ENCODE results near the gene HOMEZ. TPM values are rescaled to one million over a fixed set of nuclear protein-coding genes. Genes with fewer than 3 reads are reported as not detected.

Gene HOMEZ
- total and polyA plus RNA-seq, 10 of the 15 experiments (the other 5 are each of a cell fraction or from before 2014, with no cell fraction given), result 2.6 to 19.3 (median 13.0) TPM

DNA sequence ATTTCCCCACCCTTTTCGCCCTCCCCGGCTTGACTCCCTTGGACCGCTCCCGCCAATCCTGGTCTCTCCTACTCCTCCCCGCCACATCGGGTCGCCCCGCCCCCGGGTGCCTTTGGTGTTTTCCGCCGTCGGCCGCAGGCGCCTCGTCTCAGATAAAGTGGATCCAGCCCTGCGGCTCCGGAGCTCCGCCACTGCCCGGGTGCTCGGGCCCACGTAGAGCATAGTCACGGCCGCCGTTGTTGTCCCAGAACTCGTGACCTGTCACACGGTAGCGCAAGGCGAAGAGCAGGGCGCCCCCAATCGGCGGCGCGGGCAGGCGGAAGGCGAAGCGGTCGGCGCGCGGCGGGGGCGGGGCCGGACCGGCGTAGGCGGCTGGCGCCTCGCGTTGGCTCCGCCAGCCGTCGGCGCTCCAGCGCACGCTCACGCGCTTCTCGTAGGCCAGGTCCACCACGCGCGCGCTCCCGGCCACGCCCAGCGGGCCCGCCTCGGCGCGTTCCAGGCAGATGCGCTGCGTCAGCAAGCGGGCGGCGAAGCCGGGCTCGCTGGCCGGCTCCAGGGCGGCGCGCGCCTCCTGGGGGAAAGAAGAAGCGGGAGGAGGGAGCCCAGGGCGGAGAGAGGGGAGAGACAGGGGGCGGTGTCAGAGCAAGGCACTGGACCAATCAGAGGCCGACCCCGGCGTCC lies 15.5 kb upstream of the HOMEZ start (continued):
- TF ChIP-seq, protein P1, sequence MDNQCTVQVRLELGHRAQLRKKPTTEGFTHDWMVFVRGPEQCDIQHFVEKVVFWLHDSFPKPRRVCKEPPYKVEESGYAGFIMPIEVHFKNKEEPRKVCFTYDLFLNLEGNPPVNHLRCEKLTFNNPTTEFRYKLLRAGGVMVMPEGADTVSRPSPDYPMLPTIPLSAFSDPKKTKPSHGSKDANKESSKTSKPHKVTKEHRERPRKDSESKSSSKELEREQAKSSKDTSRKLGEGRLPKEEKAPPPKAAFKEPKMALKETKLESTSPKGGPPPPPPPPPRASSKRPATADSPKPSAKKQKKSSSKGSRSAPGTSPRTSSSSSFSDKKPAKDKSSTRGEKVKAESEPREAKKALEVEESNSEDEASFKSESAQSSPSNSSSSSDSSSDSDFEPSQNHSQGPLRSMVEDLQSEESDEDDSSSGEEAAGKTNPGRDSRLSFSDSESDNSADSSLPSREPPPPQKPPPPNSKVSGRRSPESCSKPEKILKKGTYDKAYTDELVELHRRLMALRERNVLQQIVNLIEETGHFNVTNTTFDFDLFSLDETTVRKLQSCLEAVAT (IDR thresholded peaks at IDR 0.05), result no peak
- TF ChIP-seq ZNF274 (IDR thresholded peaks at IDR 0.05; ENCODE audit: insufficient read depth, insufficient read length), result no peak
- peak; percentile 88 for TF ChIP-seq SMARCA5 (IDR thresholded peaks at IDR 0.05)
- peak; percentile 88 to 95 for TF ChIP-seq EGR1 (IDR thresholded peaks at IDR 0.05; ENCODE audit: borderline replicate concordance in 1 of 2, low read depth in 2 of 2, low read length in 2 of 2)
- peak; percentile 23 for TF ChIP-seq BCL3 (IDR thresholded peaks at IDR 0.05; ENCODE audit: borderline replicate concordance, insufficient read depth, low read depth, low read length, poor library complexity, severe bottlenecking)
- TF ChIP-seq ZNF207 (IDR thresholded peaks at IDR 0.05; ENCODE audit: borderline replicate concordance), result peak; percentile 93; the same call in 1 of the 2 replicates
- peak; percentile 37; the same call in 1 of the 2 replicates for TF ChIP-seq RFX5 (IDR thresholded peaks at IDR 0.05; ENCODE audit: low read depth, low read length)
- peak; percentile 80 for TF ChIP-seq GATAD2B (conservative IDR thresholded peaks at IDR 0.05; ENCODE audit: low read depth)
- TF ChIP-seq BHLHE40 (IDR thresholded peaks at IDR 0.05; ENCODE audit: borderline replicate concordance in 1 of 2, low read depth in 2 of 2, low read length in 1 of 2), result peak; percentile 83 to 94
- TF ChIP-seq EP300 (IDR thresholded peaks at IDR 0.05; ENCODE audit: borderline replicate concordance in 1 of 2, control insufficient read depth in 1 of 2, low read depth in 2 of 2, low read length in 2 of 2), result peak; percentile 39; a peak in 1 of 4 replicates
- TF ChIP-seq RELA (IDR thresholded peaks at IDR 0.05; ENCODE audit: borderline replicate concordance, partially characterized antibody), result peak; percentile 76
- TF ChIP-seq PAX5 (IDR thresholded peaks at IDR 0.05; ENCODE audit: borderline replicate concordance, low read depth, low read length), result 0 out of 2 replicates have a peak, but pooled peaks have one; percentile 58
- peak; percentile 48 for TF ChIP-seq NR2C1 (IDR thresholded peaks at IDR 0.05)
- TF ChIP-seq, protein P2, sequence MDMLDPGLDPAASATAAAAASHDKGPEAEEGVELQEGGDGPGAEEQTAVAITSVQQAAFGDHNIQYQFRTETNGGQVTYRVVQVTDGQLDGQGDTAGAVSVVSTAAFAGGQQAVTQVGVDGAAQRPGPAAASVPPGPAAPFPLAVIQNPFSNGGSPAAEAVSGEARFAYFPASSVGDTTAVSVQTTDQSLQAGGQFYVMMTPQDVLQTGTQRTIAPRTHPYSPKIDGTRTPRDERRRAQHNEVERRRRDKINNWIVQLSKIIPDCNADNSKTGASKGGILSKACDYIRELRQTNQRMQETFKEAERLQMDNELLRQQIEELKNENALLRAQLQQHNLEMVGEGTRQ (IDR thresholded peaks at IDR 0.05; ENCODE audit: borderline replicate concordance, low read depth, low read length), result peak; percentile 38
- TF ChIP-seq CREM (IDR thresholded peaks at IDR 0.05; ENCODE audit: low read depth), result peak; percentile 52
- TF ChIP-seq, protein P3, sequence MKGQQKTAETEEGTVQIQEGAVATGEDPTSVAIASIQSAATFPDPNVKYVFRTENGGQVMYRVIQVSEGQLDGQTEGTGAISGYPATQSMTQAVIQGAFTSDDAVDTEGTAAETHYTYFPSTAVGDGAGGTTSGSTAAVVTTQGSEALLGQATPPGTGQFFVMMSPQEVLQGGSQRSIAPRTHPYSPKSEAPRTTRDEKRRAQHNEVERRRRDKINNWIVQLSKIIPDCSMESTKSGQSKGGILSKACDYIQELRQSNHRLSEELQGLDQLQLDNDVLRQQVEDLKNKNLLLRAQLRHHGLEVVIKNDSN (IDR thresholded peaks at IDR 0.05; ENCODE audit: borderline replicate concordance, extremely low read length, insufficient read depth, low read depth, low read length), result peak; percentile 73
- peak; percentile 78 for TF ChIP-seq POLR2A (IDR thresholded peaks at IDR 0.05; ENCODE audit: low read depth, low read length)
- no peak for TF ChIP-seq ZBTB40 (IDR thresholded peaks at IDR 0.05; ENCODE audit: borderline replicate concordance)
- TF ChIP-seq STAT1 (conservative IDR thresholded peaks at IDR 0.05), result peak; percentile 96; the same call in 1 of the 2 replicates
- peak; percentile 6; the same call in 1 of the 2 replicates for TF ChIP-seq POLR2AphosphoS2 (IDR thresholded peaks at IDR 0.05; ENCODE audit: low read depth, low read length)

Measured in GM12878 (cell line).